ENCODE measurements around the gene MEF2D. TPM values are rescaled to one million over a fixed set of nuclear protein-coding genes. Genes with fewer than 3 reads are reported as not detected.

The MEF2D gene
- total RNA-seq, 2 donors from 2014 or later = 76.1 to 101 TPM

DNA sequence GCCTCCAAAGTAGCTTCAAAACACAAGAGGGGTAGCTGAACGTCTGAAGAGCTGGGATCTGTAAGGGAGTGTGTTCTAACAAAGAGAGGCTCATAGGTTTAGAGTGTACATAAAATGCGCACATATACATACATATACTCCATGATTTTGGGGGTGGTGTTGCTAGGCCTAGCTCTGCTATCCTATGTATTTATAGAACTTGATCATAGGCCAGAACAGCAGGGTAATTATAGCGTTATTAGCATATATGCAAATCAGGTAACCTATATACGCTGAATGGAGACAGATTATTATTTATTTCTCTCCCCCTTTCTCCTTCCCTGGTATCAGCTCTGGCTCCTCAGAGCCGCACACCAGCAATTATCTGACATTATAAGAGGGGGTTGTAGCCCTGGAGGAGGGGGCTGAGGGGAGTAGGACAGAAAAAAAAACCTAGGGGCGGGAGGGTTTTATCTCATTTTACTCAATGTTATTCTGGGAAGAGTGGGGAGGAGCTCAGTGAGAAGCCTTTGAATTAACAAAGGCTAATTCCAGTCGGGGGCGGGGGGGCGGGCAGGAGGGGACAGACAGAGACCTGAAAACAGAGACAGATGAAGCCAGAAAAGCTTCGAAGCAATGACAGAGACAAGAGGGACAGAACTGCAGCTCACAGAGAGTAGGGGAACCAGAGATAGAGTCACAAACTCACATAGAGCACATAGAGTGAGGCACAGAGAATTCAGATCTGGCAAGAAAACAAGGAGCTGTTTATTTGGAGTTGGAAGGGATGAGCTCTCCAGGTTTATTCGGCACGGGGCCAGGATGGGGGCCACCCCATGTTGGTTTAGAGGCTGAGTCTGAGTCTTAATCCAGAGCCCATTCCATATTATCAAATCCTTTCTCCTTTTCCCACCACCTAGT lies 68.6 kb downstream of the MEF2D start:
- no peak overlapping the region for H3K27ac ChIP-seq
- no peak for TF ChIP-seq CTCF (IDR thresholded peaks at IDR 0.05)
- no peak overlapping the region for H3K4me3 ChIP-seq
- no peak for ATAC-seq (ENCODE audit: insufficient number of reproducible peaks, low FRiP score, low read depth)
- H3K9me3 ChIP-seq = no peaks in the 10 kb centered on the region
- DNase-seq (ENCODE audit: low spot score) = no peak
- H3K36me3 ChIP-seq = no peaks in the 10 kb centered on the region
- peaks cover 9 to 16% of the 10 kb centered on the region in 2 donors for H3K4me1 ChIP-seq (ENCODE audit: control insufficient read depth in 1 of 2, low read depth in 2 of 2)
- peaks cover 48% of the 10 kb centered on the region for H3K27me3 ChIP-seq (replicated peaks; ENCODE audit: insufficient read depth)

GRCh38 chr1:156431366-156431765 lies 69.2 kb downstream of the MEF2D start:
- Histone ChIP-seq H3K27me3 (replicated peaks; ENCODE audit: insufficient read depth) (peaks cover 41% of the 10 kb centered on the region), H3K9me3 (no peaks in the 10 kb centered on the region), H3K27ac (no peak overlapping the region), H3K36me3 (no peaks in the 10 kb centered on the region), H3K4me3 (no peak overlapping the region), H3K4me1 (ENCODE audit: control insufficient read depth in 1 of 2, low read depth in 2 of 2) (peaks cover 5 to 11% of the 10 kb centered on the region in 2 donors)
- ATAC-seq (ENCODE audit: insufficient number of reproducible peaks, low FRiP score, low read depth) = no peak
- no peak for TF ChIP-seq CTCF (IDR thresholded peaks at IDR 0.05)
- DNase-seq (ENCODE audit: low spot score) = no peak

DNA sequence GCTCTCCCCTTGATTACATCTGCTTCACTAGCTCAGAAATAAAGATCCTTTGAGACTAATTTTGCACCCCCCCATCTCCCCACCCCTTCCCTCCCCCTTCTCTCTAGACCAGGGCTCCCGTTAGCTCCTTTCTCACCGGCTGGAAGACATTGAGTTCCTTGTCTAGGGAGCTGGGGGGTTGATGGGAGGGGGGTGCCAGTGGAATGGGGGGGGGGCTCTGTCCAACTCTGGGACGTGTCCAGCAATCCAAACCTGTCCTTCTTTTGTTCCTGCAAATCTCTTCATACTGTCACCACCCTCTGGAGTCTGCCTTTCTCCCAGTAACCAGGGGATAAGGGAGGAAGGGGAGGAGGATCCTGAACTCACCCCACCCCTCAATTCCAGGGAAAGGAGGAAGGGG lies 69.7 kb downstream of the MEF2D start:
- no peaks in the 10 kb centered on the region for H3K36me3 ChIP-seq
- TF ChIP-seq CTCF (IDR thresholded peaks at IDR 0.05) = no peak
- H3K27me3 ChIP-seq (replicated peaks; ENCODE audit: insufficient read depth) = peaks cover 39% of the 10 kb centered on the region
- no peaks in the 10 kb centered on the region for H3K9me3 ChIP-seq
- DNase-seq (ENCODE audit: low spot score) (no peak), ATAC-seq (ENCODE audit: insufficient number of reproducible peaks, low FRiP score, low read depth) (no peak)
- H3K4me1 ChIP-seq (ENCODE audit: control insufficient read depth in 1 of 2, low read depth in 2 of 2) = peaks cover 3 to 7% of the 10 kb centered on the region in 2 donors
- H3K27ac ChIP-seq = no peak overlapping the region
- no peak overlapping the region for H3K4me3 ChIP-seq

DNA sequence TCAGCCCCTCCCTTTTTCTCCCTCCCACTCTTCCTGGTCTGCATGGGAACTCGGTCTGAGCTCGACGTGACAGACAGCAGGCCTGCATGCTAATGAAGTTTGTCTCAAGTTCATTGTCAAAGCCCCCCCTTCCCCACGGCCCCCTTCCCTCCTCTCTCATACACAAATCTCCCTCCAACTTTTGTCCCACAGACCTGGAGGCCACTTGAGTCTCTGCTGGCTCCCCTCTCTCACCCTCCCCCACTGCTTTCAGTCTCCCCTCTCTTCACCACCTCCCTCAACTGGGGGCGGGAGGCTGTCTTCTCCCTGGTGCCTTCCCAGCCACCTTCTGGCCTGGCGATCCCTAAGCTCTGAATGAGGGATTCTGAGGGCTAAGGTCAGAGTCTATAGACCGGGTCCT lies 70.3 kb downstream of the MEF2D start:
- ATAC-seq (ENCODE audit: insufficient number of reproducible peaks, low FRiP score, low read depth) = no peak
- Histone ChIP-seq H3K36me3 (no peaks in the 10 kb centered on the region), H3K4me3 (no peak overlapping the region), H3K27ac (no peak overlapping the region), H3K9me3 (no peaks in the 10 kb centered on the region), H3K4me1 (ENCODE audit: control insufficient read depth in 1 of 2, low read depth in 2 of 2) (peaks cover 0 to 2% of the 10 kb centered on the region in 2 donors), H3K27me3 (replicated peaks; ENCODE audit: insufficient read depth) (peaks cover 38% of the 10 kb centered on the region)
- DNase-seq (ENCODE audit: low spot score) = no peak
- TF ChIP-seq CTCF (IDR thresholded peaks at IDR 0.05) = no peak

- no peaks in the 10 kb centered on the region for H3K9me3 ChIP-seq
- no peak overlapping the region for H3K27ac ChIP-seq
- peaks cover 29% of the 10 kb centered on the region for H3K27me3 ChIP-seq (replicated peaks; ENCODE audit: insufficient read depth)
Observed at GRCh38 chr1:156429313-156430060, 71.1 kb downstream of the MEF2D start.

More at GRCh38 chr1:156429313-156430060, 71.1 kb downstream of the MEF2D start:
- no peaks in the 10 kb centered on the region for H3K36me3 ChIP-seq
- no peak overlapping the region for H3K4me3 ChIP-seq
- no peak for TF ChIP-seq CTCF (IDR thresholded peaks at IDR 0.05)
- no peaks in the 10 kb centered on the region for H3K4me1 ChIP-seq (ENCODE audit: control insufficient read depth in 1 of 2, low read depth in 2 of 2)
- ATAC-seq (ENCODE audit: insufficient number of reproducible peaks, low FRiP score, low read depth) (no peak), DNase-seq (ENCODE audit: low spot score) (no peak)

Measured in thoracic aorta (tissue), 2 donors.